Measurements from ENCODE around the gene DDI2. TPM values are rescaled to one million over a fixed set of nuclear protein-coding genes. Genes with fewer than 3 reads are reported as not detected.

DDI2 gene
- polyA plus RNA-seq, 1 donor (not counting 4 experiments of a cell fraction or from before 2014, with no cell fraction given), result 11.5 TPM

DNA sequence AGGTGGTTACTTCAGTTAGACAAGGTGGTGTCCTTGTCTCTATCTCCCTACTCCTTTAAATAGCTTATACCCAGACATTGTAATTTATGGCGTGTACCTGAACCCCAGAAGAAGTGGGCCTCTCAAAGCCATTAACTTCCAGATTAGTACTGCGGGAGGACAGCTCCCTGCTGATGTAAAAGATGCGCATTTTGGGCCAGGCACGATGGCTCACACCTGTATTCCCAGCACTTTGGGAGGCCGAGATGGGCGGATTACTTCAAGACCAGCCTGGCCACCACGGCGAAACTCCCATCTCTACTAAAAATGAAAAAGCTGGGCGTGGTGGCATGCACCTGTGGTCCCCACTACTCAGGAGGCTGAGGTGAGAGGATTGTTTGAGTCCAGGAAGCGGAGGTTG lies 51.8 kb downstream of the DDI2 start:
- H3K27me3 ChIP-seq (ENCODE audit: control insufficient read depth, extremely low read depth, insufficient read depth, low read length), result no peaks in the 10 kb centered on the region
- no peaks in the 10 kb centered on the region for H3K36me3 ChIP-seq (ENCODE audit: control insufficient read depth in 2 of 2, extremely low read depth in 1 of 2, insufficient read depth in 2 of 2, low read length in 2 of 2)
- no peak overlapping the region for H3K27ac ChIP-seq (ENCODE audit: control insufficient read depth, insufficient read depth, low read length)
- FAIRE-seq (no peak), DNase-seq (ENCODE audit: low read depth, low spot score) (no peak)
- no peak for TF ChIP-seq CTCF (optimal IDR thresholded peaks at IDR 0.05 in 1 of 3, IDR thresholded peaks at IDR 0.05 in 1 of 3, conservative IDR thresholded peaks at IDR 0.05 in 1 of 3; ENCODE audit: extremely low read depth in 1 of 3, insufficient read depth in 2 of 3, low read length in 3 of 3)
- TF ChIP-seq EZH2 (IDR thresholded peaks at IDR 0.05; ENCODE audit: low read length), result no peak
- H2AFZ ChIP-seq (ENCODE audit: control insufficient read depth, low read length), result no peak overlapping the region
- H3K4me3 ChIP-seq (ENCODE audit: control insufficient read depth in 2 of 3, extremely low read depth in 1 of 3, insufficient read depth in 2 of 3, low read depth in 1 of 3, low read length in 3 of 3), result no peak overlapping the region
- no peaks in the 10 kb centered on the region for H3K79me2 ChIP-seq (ENCODE audit: control insufficient read depth, insufficient read depth, low read length)
- dilution Hi-C loops (cut with MboI; ENCODE audit: extremely low pct_ligation_motif_present, low sequenced_read_pairs), result no loop called here
- no peaks in the 10 kb centered on the region for H3K9me1 ChIP-seq (ENCODE audit: control insufficient read depth, extremely low read depth, insufficient read depth, low read length)
- H3K9me3 ChIP-seq (ENCODE audit: control insufficient read depth, low read depth, low read length), result no peaks in the 10 kb centered on the region
- no peaks in the 10 kb centered on the region for H4K20me1 ChIP-seq (ENCODE audit: control insufficient read depth, extremely low read depth, insufficient read depth, low read length)
- H3K4me1 ChIP-seq (ENCODE audit: control insufficient read depth, extremely low read depth, insufficient read depth, low read length), result peaks cover 1% of the 10 kb centered on the region
- no peak overlapping the region for H3K4me2 ChIP-seq (ENCODE audit: control insufficient read depth, extremely low read depth, insufficient read depth, low read depth, low read length)
- H3K9ac ChIP-seq (ENCODE audit: control insufficient read depth, extremely low read depth, insufficient read depth, low read length), result no peak overlapping the region

GRCh38 chr1:15669864-15670263 lies 52.6 kb downstream of the DDI2 start:
- DNase-seq (ENCODE audit: low read depth, low spot score) (no peak), FAIRE-seq (no peak)
- Histone ChIP-seq H3K9ac (ENCODE audit: control insufficient read depth, extremely low read depth, insufficient read depth, low read length) (no peak overlapping the region), H3K36me3 (ENCODE audit: control insufficient read depth in 2 of 2, extremely low read depth in 1 of 2, insufficient read depth in 2 of 2, low read length in 2 of 2) (no peaks in the 10 kb centered on the region), H3K9me1 (ENCODE audit: control insufficient read depth, extremely low read depth, insufficient read depth, low read length) (no peaks in the 10 kb centered on the region), H3K79me2 (ENCODE audit: control insufficient read depth, insufficient read depth, low read length) (no peaks in the 10 kb centered on the region), H3K4me3 (ENCODE audit: control insufficient read depth in 2 of 3, extremely low read depth in 1 of 3, insufficient read depth in 2 of 3, low read depth in 1 of 3, low read length in 3 of 3) (no peak overlapping the region), H3K4me1 (ENCODE audit: control insufficient read depth, extremely low read depth, insufficient read depth, low read length) (peaks cover 8% of the 10 kb centered on the region), H3K27me3 (ENCODE audit: control insufficient read depth, extremely low read depth, insufficient read depth, low read length) (no peaks in the 10 kb centered on the region), H2AFZ (ENCODE audit: control insufficient read depth, low read length) (no peak overlapping the region), H3K27ac (ENCODE audit: control insufficient read depth, insufficient read depth, low read length) (no peak overlapping the region), H3K4me2 (ENCODE audit: control insufficient read depth, extremely low read depth, insufficient read depth, low read depth, low read length) (no peak overlapping the region), H3K9me3 (ENCODE audit: control insufficient read depth, low read depth, low read length) (no peaks in the 10 kb centered on the region), H4K20me1 (ENCODE audit: control insufficient read depth, extremely low read depth, insufficient read depth, low read length) (no peaks in the 10 kb centered on the region)
- TF ChIP-seq CTCF (optimal IDR thresholded peaks at IDR 0.05 in 1 of 3, IDR thresholded peaks at IDR 0.05 in 1 of 3, conservative IDR thresholded peaks at IDR 0.05 in 1 of 3; ENCODE audit: extremely low read depth in 1 of 3, insufficient read depth in 2 of 3, low read length in 3 of 3) (no peak), EZH2 (IDR thresholded peaks at IDR 0.05; ENCODE audit: low read length) (no peak)
- dilution Hi-C loops (cut with MboI; ENCODE audit: extremely low pct_ligation_motif_present, low sequenced_read_pairs), result no loop called here

All from keratinocyte (primary cell).